GM13976 (cell line): ENCODE measurements around the gene ZSWIM3.

ENCODE experiments used
- DNase-seq: peaks from one replicate; pipeline ENCODE4 v3.0.0; 2012; ENCODE audit warnings: low spot score
- in situ Hi-C: fragments of 300-500 bp; cut with MboI; formaldehyde crosslinking; loops from one replicate; pipeline ENCODE4 v1.12.0; 2022; ENCODE audit warnings: low sequenced_read_pairs, mixed read lengths, inconsistent platforms; ENCODE audit not compliant: unreplicated experiment
- TF ChIP-seq, protein P1 (sequence below): IDR thresholded peaks from 2 replicates; pipeline ENCODE4 v1.5.1; 2012; ENCODE audit warnings: borderline replicate concordance, mild to moderate bottlenecking; ENCODE audit not compliant: insufficient read depth; ENCODE audit errors: extremely low read depth, missing control alignments, control extremely low read depth

The ZSWIM3 gene

DNA sequence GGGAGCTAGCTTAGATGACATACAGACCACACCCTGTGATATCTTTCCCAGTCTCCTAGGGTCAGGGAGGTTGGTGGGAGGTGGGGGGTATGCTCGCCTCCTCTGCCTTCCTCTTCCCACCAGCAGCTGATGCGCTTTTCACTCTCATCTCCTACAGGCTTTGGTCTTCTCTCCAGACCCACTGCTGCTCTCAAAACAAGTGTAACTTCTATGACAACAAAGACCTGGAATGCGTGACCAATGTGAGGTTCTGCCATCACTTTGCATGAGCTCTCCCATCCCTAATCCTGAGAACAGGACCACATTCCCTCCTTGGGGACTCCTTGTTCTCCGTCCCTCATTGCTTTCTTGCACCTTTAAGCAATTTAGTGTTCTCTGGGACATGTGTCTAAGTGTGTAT lies 36.4 kb downstream of the ZSWIM3 start:
- TF ChIP-seq, protein P1, sequence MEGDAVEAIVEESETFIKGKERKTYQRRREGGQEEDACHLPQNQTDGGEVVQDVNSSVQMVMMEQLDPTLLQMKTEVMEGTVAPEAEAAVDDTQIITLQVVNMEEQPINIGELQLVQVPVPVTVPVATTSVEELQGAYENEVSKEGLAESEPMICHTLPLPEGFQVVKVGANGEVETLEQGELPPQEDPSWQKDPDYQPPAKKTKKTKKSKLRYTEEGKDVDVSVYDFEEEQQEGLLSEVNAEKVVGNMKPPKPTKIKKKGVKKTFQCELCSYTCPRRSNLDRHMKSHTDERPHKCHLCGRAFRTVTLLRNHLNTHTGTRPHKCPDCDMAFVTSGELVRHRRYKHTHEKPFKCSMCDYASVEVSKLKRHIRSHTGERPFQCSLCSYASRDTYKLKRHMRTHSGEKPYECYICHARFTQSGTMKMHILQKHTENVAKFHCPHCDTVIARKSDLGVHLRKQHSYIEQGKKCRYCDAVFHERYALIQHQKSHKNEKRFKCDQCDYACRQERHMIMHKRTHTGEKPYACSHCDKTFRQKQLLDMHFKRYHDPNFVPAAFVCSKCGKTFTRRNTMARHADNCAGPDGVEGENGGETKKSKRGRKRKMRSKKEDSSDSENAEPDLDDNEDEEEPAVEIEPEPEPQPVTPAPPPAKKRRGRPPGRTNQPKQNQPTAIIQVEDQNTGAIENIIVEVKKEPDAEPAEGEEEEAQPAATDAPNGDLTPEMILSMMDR, result no peak
- in situ Hi-C loops, result no loop called here
- DNase-seq, result no peak

DNA sequence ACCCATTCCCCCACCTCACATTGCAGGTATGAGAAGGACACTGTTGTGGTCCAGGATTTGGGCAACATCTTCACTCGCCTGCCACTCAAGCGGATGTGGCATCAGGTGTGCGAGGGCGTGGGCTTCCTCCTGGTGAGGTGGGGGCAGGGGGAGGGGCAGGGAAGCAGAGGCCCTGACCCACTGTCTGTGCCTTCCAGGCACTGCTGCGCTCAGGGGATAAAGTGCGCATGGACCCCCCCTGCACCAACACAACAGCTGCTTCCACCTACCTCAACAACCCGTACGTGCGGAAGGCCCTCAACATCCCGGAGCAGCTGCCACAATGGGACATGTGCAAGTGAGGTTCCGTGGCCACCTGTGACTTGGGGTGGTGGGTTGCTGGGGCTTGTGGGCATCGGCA lies 37.4 kb downstream of the ZSWIM3 start:
- in situ Hi-C loops, result no loop called here

DNA sequence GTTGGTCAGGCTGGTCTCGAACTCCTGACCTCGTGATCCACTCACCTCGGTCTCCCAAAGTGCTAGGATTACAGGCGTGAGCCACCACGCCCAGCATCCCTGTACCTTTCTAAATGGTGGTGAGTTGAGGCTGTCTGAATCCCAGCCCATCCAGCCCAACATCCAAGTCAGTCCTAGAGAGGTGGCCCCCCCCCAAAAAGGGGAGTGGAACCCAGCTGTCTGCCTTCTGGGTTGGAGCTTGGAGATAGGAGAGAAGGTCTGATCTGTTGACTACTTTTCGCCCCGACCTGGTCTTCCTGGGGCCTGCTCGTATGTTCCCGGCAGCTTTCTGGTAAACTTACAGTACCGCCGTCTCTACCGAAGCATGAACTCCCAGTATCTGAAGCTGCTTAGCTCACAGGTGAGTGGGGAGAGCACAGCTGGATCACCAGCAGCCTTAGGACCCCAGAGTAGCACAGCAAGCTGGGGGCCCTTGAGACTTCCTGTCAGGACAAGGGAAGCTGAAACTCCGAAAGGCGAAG lies 39.3 kb downstream of the ZSWIM3 start:
- in situ Hi-C loops, result no loop called here
- TF ChIP-seq, protein P1, result no peak
- no peak for DNase-seq

More for the DNA sequence above, 37.4 kb downstream of the ZSWIM3 start:
- TF ChIP-seq, protein P1, result no peak
- no peak for DNase-seq

DNA sequence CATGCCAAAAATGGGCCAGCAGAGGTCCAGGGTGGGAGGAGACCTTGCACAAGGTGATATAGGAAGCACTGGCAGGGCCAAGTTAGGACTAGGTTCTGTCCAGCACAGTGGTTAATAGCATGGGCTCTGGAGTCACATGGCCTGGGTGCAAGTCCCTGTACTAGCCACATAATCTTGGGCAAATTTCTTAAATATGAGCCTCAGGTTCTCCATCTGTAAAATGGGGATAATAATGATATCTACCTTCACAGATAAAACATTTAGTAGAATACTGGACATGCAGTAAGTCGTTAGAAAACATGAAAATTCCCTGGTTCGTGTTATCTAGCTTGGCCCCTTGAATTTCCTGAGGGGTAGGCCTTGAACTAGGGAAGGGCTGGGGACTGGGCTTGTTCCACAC lies 39.9 kb downstream of the ZSWIM3 start:
- in situ Hi-C loops, result no loop called here
- DNase-seq, result no peak
- TF ChIP-seq, protein P1, result no peak

DNA sequence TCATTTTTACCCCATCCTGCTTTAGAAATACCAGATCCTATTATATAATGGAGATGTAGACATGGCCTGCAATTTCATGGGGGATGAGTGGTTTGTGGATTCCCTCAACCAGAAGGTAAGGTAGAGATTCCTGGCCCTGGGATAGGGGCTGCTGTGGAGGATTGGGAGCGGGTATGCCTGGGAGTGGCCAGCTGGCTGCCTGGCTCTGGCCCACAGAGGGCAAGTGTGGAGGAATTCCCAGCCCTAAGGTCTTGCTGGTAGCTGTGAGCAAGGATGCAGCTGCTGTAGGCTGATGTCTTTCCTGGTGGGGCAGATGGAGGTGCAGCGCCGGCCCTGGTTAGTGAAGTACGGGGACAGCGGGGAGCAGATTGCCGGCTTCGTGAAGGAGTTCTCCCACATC lies 40.3 kb downstream of the ZSWIM3 start:
- in situ Hi-C loops, result no loop called here
- DNase-seq, result no peak
- TF ChIP-seq, protein P1, result no peak

DNA sequence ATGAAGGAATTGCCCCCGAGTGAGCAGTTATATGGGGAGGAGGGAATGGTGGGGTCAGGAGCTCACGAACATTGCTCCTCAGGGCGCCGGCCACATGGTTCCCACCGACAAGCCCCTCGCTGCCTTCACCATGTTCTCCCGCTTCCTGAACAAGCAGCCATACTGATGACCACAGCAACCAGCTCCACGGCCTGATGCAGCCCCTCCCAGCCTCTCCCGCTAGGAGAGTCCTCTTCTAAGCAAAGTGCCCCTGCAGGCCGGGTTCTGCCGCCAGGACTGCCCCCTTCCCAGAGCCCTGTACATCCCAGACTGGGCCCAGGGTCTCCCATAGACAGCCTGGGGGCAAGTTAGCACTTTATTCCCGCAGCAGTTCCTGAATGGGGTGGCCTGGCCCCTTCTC lies 40.9 kb downstream of the ZSWIM3 start:
- TF ChIP-seq, protein P1, result no peak
- no peak for DNase-seq
- in situ Hi-C loops, result no loop called here
